GM12875 (cell line): ENCODE measurements around the gene VDR.
"Not testable (repeated sequence)": the region's sequence is repeated elsewhere in the genome, so short reads cannot be mapped to it uniquely, and the experiment has no call there.

ENCODE experiments used
- H3K4me3 ChIP-seq: one replicate; pipeline ENCODE4 v1.5.1; 2011; ENCODE audit warnings: low read depth, low read length, control low read depth
- CTCF ChIP-seq: IDR thresholded peaks from 2 replicates; pipeline ENCODE4 v1.5.1; 2011; ENCODE audit warnings: low read depth, mild to moderate bottlenecking, control low read depth, inconsistent platforms, low read length, moderate library complexity, borderline replicate concordance; ENCODE audit not compliant: insufficient read depth

The VDR gene

GRCh38 chr12:47819138-47819895 lies 85.5 kb downstream of the VDR start:
- H3K4me3 ChIP-seq: peak overlapping the region; percentile 66
- 0 out of 2 replicates have a peak, but pooled peaks have one; percentile 21 for TF ChIP-seq CTCF

DNA sequence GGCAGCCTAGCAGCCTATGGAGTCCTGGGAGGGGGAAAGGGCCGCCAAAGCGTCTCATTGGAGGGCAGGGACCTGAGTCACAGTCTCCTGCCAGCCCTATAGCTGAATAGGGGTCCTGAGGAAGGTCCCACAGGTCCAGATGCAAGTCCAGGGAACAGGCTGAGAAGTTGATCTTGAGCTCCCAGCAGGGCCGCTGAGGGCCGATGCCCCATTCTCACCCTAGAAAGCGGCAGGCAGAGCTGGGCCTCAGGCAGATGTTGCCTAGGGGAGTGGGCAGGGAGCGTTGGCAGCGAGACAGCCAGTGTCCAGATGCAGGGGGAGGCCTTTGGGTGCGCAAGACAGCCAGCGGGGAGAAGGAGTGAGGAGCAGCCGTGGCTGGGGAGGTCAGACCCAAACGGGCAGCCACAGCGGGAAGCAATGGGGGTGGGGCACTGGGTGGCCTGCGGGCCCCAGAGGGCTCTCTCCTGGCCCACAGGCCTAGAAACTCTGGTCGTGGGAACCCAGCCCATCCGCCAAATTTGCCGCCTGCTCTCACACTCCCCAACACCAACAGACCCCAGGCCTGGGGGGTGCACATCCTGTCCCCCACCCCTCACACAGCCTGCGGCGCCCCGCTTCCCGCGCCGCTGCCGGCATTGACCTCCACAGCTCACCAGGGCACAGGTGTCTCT lies 86.2 kb downstream of the VDR start:
- peak overlapping the region; percentile 66 for H3K4me3 ChIP-seq
- TF ChIP-seq CTCF: no peak

DNA sequence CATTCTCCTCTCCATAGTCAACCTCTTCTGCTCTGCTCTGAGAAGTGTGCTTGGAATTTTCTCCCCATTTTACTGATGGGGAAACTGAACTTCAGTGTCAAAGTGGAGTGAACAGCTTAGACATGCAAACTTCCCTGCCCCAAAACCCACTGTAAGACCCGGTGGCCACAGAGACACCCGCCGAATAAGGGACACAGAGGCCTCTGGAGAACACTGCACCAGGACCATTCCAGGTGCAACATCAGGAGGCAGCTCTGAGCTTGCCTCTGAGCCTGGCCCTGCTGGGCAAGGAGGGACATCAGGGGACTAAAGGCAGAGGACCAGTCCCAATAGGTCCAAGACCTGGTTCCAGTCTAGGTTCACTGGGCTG lies 86.8 kb downstream of the VDR start:
- peak overlapping the region; percentile 66 for H3K4me3 ChIP-seq
- no peak for TF ChIP-seq CTCF

DNA sequence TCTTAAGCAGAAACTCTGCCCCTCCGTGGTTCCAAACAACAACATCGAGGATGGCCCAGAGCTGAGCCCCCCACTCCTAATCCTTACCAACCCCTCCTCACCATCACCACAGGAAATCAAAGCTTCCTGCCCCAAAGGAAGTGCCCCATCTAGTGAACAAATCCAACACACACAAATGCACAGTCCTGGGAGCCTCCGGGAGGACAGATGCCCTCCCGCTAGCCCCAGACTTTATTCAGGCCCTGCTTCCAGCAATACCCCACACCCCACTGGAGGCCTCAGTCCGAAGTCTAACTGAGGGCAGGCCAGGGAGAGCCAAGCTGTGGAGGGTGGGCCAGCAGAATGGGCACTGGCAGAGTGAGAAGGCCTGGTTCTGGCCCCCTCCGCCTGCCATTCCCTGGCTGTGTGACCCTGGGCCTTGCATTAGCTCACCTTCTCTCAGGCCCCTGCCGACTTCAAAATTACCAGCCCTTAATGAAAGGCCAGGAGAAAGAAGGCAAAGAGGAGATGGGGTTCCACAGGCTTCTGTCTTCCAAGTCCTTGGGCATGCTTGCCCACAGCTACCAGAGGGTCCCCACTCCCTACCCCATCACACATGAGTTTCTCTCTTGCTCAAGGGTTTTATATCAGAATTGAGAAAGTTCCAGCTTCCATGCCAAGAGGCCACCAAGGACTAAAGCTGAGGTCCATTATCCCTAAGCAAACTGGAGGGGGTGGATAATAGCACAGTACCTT lies 87.4 kb downstream of the VDR start:
- H3K4me3 ChIP-seq: peak overlapping the region; percentile 41

DNA sequence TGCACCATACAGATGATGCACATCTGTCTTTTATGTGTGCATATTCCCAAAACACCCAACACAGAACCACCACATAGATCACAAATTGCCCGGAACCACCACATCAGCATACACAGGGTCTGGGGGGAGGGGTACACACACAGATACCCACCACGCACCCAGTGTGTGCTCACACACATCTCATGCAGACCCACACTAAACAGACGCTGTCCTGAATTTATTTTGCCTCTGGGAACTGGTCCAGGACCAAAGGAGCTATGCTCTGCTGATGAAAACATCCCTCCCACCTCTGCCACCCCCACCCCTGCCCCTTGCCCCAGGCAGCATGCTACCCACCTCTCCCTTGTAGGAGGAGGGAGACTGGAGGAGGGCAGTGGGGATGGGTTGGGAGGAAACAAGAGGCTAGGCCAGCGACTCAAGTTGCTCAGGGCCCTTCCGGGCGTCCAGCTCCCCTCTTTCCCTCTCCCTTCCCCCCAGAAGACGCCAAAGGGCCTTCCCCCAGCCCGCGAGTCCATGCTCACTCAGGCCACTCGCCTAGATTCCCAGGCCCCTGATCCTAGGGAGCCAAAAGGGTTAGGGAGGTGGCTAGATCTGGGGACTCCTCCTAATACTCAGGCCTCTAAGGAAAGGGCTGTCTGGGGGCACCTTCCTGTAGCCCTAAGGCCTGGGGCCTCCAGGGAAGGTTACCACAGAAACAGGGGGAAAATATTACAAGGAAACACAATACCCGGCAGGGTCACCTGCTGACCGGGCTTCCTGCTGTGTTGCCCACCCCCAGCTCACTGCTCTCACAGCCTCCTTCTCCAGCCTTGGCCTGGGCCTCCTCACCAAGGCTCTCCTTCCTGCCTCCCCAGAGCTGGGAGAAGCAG lies 88.2 kb downstream of the VDR start:
- TF ChIP-seq CTCF: no peak
- H3K4me3 ChIP-seq: peak overlapping the region; percentile 41

More for the DNA sequence above, 87.4 kb downstream of the VDR start:
- no peak for TF ChIP-seq CTCF

DNA sequence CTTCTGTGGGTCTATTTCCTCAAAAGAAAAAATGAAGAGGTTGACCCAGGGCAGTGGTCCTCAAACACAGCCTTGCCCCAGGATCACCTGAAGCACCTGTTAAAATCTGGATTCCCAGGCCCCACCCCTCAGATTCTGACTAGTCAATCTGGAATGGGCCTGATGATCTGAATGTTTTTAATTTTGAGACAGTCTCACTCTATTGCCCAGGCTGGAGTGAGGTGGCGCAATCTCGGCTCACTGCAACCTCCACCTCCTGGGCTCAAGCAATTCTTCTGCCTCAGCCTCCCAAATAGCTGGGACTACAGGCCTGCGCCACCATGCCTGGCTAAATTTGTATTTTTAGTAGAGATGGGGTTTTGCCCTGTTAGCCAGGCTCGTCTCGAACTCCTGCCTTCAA lies 89.3 kb downstream of the VDR start:
- not testable (repeated sequence) for H3K4me3 ChIP-seq
